PFSK-1 (cell line): ENCODE results near the gene TPBGL.

Source experiments
- FOXP2 ChIP-seq: optimal IDR thresholded peaks from 2 replicates; pipeline ENCODE3; 2011; ENCODE audit warnings: borderline replicate concordance, control low read depth, inconsistent platforms; ENCODE audit not compliant: insufficient read depth; ENCODE audit errors: extremely low read length, extremely low read depth
- POLR2AphosphoS5 ChIP-seq: IDR thresholded peaks from 2 replicates; pipeline ENCODE4 v1.6.1; 2012; ENCODE audit warnings: low read depth, mild to moderate bottlenecking, control low read depth, low read length, moderate library complexity
- SIN3A ChIP-seq: IDR thresholded peaks from 2 replicates; pipeline ENCODE4 v1.6.1; 2012; ENCODE audit warnings: mild to moderate bottlenecking, low read length, moderate library complexity, borderline replicate concordance; ENCODE audit not compliant: insufficient read depth
- TAF1 ChIP-seq: IDR thresholded peaks from 2 replicates; pipeline ENCODE4 v1.6.1; 2012; ENCODE audit warnings: low read length, control low read depth, borderline replicate concordance; ENCODE audit not compliant: insufficient read depth
- TF ChIP-seq, protein P1 (sequence below), 2 experiments: IDR thresholded peaks; 2 replicates each; pipeline versions ENCODE4 v1.6.1 to v1.8.0; 2011 to 2012; ENCODE audit warnings: low read depth in 2 of 2, low read length in 2 of 2, control low read depth in 1 of 2, inconsistent platforms in 1 of 2, mild to moderate bottlenecking in 1 of 2, moderate library complexity in 1 of 2; ENCODE audit not compliant: insufficient read depth in 1 of 2

DNA sequence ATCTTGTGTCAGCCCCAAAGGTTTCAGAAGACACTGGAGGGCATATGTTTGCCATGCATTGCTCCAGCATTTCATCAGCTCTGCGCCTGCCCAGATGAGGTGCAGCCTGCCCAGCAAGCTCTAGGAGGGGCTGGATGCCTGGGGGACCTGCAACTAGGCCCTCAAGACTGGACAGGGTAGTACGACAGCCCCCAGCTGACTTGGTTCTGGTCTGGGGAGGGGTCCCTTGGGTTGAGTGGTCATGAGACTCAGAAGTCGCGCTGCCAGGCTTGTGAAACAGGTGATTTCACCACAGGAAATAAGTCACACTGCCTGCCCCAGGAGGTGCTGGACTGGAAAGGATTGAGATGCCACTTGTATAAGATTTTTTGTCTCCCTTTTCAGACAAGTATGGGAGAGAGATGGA lies 23.4 kb downstream of the TPBGL start:
- TF ChIP-seq, protein P1, sequence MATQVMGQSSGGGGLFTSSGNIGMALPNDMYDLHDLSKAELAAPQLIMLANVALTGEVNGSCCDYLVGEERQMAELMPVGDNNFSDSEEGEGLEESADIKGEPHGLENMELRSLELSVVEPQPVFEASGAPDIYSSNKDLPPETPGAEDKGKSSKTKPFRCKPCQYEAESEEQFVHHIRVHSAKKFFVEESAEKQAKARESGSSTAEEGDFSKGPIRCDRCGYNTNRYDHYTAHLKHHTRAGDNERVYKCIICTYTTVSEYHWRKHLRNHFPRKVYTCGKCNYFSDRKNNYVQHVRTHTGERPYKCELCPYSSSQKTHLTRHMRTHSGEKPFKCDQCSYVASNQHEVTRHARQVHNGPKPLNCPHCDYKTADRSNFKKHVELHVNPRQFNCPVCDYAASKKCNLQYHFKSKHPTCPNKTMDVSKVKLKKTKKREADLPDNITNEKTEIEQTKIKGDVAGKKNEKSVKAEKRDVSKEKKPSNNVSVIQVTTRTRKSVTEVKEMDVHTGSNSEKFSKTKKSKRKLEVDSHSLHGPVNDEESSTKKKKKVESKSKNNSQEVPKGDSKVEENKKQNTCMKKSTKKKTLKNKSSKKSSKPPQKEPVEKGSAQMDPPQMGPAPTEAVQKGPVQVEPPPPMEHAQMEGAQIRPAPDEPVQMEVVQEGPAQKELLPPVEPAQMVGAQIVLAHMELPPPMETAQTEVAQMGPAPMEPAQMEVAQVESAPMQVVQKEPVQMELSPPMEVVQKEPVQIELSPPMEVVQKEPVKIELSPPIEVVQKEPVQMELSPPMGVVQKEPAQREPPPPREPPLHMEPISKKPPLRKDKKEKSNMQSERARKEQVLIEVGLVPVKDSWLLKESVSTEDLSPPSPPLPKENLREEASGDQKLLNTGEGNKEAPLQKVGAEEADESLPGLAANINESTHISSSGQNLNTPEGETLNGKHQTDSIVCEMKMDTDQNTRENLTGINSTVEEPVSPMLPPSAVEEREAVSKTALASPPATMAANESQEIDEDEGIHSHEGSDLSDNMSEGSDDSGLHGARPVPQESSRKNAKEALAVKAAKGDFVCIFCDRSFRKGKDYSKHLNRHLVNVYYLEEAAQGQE (IDR thresholded peaks at IDR 0.05; ENCODE audit: insufficient read depth in 1 of 2, low read depth in 2 of 2, low read length in 2 of 2) = no peak
- TF ChIP-seq POLR2AphosphoS5 (no peak), FOXP2 (no peak), TAF1 (no peak), SIN3A (no peak)
